ENCODE results near the gene ZNF837.
A peak's percentile ranks its signal among the peaks of the same experiment; 100 is the strongest.

ZNF837 gene

GRCh38 chr19:58368561-58369360 lies 12.1 kb downstream of the ZNF837 start:
- no peak for DNase-seq (ENCODE audit: low spot score)

GRCh38 chr19:58367698-58368454 lies 13.0 kb downstream of the ZNF837 start:
- no peak for DNase-seq (ENCODE audit: low spot score)

DNA sequence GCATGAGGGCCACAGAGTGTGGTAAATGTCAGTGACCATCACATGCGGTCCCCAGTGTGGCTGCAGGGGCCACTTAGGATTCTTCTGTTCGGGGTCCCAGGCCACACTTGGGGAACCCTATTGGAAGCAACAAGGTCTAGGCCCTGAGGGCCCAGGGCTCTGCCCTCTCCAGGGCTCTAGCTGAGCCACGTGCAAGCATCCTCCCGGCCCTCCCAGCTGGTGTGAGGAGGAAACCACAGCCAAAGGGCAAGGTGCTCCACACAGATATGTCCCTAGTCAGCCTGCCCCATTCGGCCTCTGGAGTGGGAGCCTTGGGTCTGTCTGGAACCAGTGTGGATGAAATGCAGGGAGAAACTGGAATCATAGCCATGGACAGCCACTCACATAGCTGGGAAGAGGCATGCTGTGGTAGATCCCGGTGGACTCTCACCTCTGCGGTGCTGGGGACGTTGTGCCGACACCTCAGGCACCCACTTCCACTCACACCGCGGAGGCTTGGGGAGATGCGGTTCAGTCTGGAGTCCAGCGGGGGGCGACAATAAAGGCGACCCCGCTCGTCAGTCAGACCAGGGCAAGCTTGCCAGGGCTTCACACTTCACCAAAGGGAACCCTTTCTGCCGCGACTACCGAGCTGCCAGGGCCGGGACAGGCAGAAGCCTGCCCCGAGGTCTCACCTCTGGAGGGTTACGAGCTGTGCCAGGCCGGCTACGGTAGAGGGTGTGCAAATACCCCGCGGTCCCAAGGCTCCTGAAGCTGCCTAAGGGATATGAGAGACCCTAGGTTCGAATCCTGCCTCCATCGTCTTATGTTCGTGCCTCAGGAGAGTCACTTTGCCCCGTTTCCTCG lies 14.0 kb downstream of the ZNF837 start:
- DNase-seq (ENCODE audit: low spot score) = no peak

- DNase-seq (ENCODE audit: low spot score) = no peak
Observed at GRCh38 chr19:58364146-58364545, 16.7 kb downstream of the ZNF837 start.

- peak; percentile 99 for DNase-seq (ENCODE audit: low spot score)
Observed at GRCh38 chr19:58362272-58362994, 18.4 kb downstream of the ZNF837 start, which contains the start of gene ZNF497. ZNF497 (minus strand) TSS chr19:58362751; CDS start chr19:58357635, 5,116 bp downstream.

DNA sequence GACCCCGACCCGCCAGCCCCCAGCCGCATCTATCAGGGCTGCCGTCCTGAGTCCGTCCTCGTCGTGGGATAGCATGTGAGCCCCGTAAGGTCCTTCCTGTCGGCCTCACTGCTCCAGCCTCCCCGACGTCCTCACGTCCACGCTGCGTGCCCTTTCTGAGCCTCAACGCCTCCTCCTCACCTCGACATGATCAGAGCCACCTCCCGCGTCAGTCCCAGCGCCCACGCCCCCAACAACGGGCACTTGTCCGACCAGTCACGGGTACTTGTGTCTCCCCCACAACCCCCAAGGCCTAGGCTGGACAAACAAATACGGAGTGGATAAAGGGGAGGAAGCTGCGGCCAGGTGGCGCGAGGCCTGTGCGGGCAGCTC lies 18.9 kb downstream of the ZNF837 start:
- DNase-seq (ENCODE audit: low spot score) = peak; percentile 54

GRCh38 chr19:58357481-58358145 lies 23.2 kb downstream of the ZNF837 start:
- no peak for DNase-seq (ENCODE audit: low spot score)

DNA sequence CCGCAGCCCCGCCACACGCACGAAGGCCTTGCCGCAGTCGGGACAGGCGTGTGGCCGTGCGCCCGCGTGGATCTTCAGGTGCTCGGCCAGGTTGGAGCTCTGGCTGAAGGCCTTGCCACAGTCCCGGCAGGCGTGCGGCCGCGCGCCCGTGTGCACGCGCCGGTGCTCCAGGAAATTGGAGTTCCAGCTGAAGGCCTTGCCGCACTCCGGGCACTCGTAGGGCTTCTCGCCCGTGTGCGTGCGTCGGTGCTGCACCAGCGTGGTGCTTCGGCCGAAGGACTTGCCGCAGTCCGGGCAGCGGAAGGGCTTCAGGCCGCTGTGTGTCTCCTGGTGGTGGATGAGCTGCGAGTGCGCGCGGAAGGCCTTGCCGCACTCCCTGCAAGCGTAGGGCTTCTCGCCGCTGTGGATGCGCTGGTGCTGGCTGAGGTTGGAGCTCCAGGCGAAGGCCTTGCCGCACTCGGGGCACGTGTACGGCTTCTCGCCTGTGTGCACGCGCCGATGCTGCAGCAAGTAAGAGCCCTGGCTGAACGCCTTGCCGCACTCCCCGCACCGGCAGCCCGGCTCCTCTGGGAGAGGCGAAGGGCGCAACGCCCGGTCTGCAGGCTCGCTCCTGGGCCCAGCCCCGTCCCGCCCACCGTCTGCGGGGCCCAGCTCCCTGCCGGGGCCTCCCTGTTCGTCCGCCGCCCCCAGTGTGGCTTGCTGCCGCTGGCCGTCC lies 23.9 kb downstream of the ZNF837 start:
- no peak for DNase-seq (ENCODE audit: low spot score)

DNA sequence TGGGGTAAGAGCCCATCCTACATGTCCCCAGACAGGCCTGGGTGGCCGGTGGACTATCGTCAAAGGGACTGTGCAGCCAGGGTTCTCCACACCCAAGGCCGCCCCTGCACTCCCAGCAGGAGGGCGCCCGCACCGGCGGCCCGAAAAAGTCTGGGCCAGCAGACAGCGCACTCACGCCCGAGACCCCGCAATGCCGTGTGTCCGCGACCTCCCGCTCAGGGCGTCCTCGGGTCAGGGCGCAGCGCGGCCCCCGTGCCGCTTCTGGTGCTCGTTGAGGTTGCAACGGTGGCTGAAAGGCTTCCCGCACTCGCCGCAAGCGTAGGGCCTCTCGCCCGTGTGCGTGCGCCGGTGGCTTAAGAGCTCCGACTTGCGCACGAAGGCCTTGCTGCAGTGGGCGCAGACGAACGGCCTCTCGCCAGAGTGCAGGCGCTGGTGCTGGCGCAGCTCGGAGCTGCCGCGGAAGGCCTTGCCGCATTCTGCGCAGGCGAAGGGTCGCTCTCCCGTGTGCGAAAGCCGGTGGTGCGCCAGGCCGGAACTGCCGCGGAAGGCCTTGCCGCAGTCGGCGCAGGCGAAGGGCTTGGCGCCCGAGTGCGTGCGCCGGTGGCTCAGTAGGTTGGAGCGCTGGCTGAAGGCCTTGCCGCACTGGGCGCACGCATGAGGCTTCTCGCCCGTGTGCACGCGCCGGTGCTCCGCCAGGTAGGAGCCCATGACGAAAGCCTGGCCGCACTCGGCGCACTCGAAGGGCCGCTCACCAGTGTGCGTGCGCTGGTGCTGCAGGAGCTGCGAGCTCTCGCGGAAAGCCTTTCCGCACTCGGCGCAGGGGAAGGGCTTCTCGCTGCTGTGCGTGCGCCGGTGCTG lies 24.7 kb downstream of the ZNF837 start:
- DNase-seq (ENCODE audit: low spot score) = no peak

GRCh38 chr19:58355215-58355796 lies 25.5 kb downstream of the ZNF837 start:
- DNase-seq (ENCODE audit: low spot score) = no peak

- no peak for DNase-seq (ENCODE audit: low spot score)
Observed at GRCh38 chr19:58354478-58355030, 26.3 kb downstream of the ZNF837 start.

DNA sequence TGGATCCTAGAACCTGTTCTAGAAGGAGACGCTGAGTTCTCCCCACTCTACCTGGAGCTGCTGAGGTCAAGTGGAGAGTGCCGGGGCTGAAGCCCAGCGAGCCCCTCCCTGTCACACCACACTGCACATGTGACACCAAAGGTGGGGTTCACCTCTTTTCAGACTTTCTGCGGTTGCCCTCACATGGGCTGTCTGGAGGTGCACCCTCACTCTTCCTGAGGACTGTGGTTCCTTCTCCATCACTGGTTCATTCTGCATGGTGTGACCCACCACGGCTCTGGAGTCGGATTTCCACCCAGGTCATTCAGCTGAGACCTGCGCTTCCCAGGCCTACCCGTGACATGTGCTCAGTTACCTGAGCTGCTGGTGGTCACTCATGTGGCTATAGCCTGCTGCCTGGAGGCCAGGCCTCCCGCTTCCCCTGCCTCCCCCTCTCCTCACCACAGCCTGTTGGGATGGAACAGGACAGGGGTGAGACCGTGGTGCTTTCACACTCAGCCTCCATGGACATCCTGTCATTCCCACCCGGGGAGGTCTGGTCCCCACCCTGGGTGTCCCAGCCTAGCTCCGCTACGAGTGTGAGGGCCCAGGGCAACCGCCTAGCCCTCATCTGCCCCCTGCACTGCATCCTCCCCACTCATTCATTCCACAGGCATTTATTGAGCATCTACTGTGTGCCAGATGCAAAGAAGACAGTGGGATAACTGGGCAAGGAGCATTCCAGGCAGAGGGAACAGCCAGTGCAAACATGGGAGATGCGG lies 26.9 kb downstream of the ZNF837 start:
- DNase-seq (ENCODE audit: low spot score) = no peak

GRCh38 chr19:58352760-58353671 lies 27.8 kb downstream of the ZNF837 start, which contains the start of gene A1BG:
A1BG (minus strand) TSS chr19:58353492; CDS start chr19:58353437, 55 bp downstream.
- DNase-seq (ENCODE audit: low spot score) = no peak

GRCh38 chr19:58351990-58352755 lies 28.7 kb downstream of the ZNF837 start:
- no peak for DNase-seq (ENCODE audit: low spot score)

GRCh38 chr19:58351558-58351878 lies 29.3 kb downstream of the ZNF837 start:
- DNase-seq (ENCODE audit: low spot score) = no peak

- DNase-seq (ENCODE audit: low spot score) = no peak
Observed at GRCh38 chr19:58350871-58351557, 29.8 kb downstream of the ZNF837 start.
